Keratinocyte (primary cell): ENCODE measurements around the gene C7orf57. TPM values are rescaled to one million over a fixed set of nuclear protein-coding genes. Genes with fewer than 3 reads are reported as not detected.

Experiments
- DNase-seq: peaks from one replicate; pipeline ENCODE4 v3.0.0-alpha.2; 2011; ENCODE audit warnings: low read depth, missing footprints, low spot score
- FAIRE-seq: peaks from 2 replicates; lab custom pipeline; 2011; peaks lifted over from hg19 to GRCh38; lab: Jason Lieb, UNC
- H2AFZ ChIP-seq: 2 replicates; pipeline ENCODE4 v1.6.0; 2012; ENCODE audit warnings: low read length, control low read depth, inconsistent platforms; ENCODE audit not compliant: control insufficient read depth
- H3K27ac ChIP-seq: 2 replicates; pipeline ENCODE4 v1.5.1; 2011; ENCODE audit warnings: low read length; ENCODE audit not compliant: control insufficient read depth, insufficient read depth
- H3K27me3 ChIP-seq: 3 replicates; pipeline ENCODE4 v1.6.0; 2011; ENCODE audit warnings: low read length; ENCODE audit not compliant: control insufficient read depth, insufficient read depth; ENCODE audit errors: extremely low read depth
- H3K36me3 ChIP-seq, 2 experiments: 2 replicates in 1 of 2; 3 replicates in 1 of 2; pipeline ENCODE4 v1.5.1; 2011; ENCODE audit warnings: low read length in 2 of 2, mild to moderate bottlenecking in 1 of 2; ENCODE audit not compliant: control insufficient read depth in 2 of 2, insufficient read depth in 2 of 2; ENCODE audit errors: extremely low read depth in 1 of 2
- H3K4me1 ChIP-seq: 3 replicates; pipeline ENCODE4 v1.5.1; 2011; ENCODE audit warnings: low read length; ENCODE audit not compliant: control insufficient read depth, insufficient read depth; ENCODE audit errors: extremely low read depth
- H3K4me2 ChIP-seq: 3 replicates; pipeline ENCODE4 v1.6.0; 2011; ENCODE audit warnings: low read depth, low read length; ENCODE audit not compliant: control insufficient read depth, insufficient read depth; ENCODE audit errors: extremely low read depth
- H3K4me3 ChIP-seq, 3 experiments: fragments of 200-600 bp in 1 of 3; sonication (generic) in 1 of 3; 2 replicates in 2 of 3; 3 replicates in 1 of 3; pipeline ENCODE4 v1.5.1; 2011 to 2016; ENCODE audit warnings: low read length in 3 of 3, mild to moderate bottlenecking in 3 of 3, control low read depth in 2 of 3, inconsistent platforms in 1 of 3, low read depth in 1 of 3, mixed read lengths in 1 of 3, mixed run types in 1 of 3, moderate library complexity in 1 of 3; ENCODE audit not compliant: control insufficient read depth in 2 of 3, insufficient read depth in 2 of 3; ENCODE audit errors: extremely low read depth in 1 of 3
- H3K79me2 ChIP-seq: 2 replicates; pipeline ENCODE4 v1.6.0; 2012; ENCODE audit warnings: low read length; ENCODE audit not compliant: control insufficient read depth, insufficient read depth
- H3K9ac ChIP-seq: 3 replicates; pipeline ENCODE4 v1.6.0; 2011; ENCODE audit warnings: low read length; ENCODE audit not compliant: control insufficient read depth, insufficient read depth; ENCODE audit errors: extremely low read depth
- H3K9me1 ChIP-seq: 3 replicates; pipeline ENCODE4 v1.6.0; 2011; ENCODE audit warnings: low read length; ENCODE audit not compliant: control insufficient read depth, insufficient read depth; ENCODE audit errors: extremely low read depth
- H3K9me3 ChIP-seq: 2 replicates; pipeline ENCODE4 v1.5.1; 2012; ENCODE audit warnings: low read depth, low read length; ENCODE audit not compliant: control insufficient read depth
- H4K20me1 ChIP-seq: 3 replicates; pipeline ENCODE4 v1.6.0; 2011; ENCODE audit warnings: low read length; ENCODE audit not compliant: control insufficient read depth, insufficient read depth; ENCODE audit errors: extremely low read depth
- EZH2 ChIP-seq: IDR thresholded peaks from one replicate; pipeline ENCODE4 v1.6.1; 2012; ENCODE audit warnings: inconsistent platforms, mild to moderate bottlenecking, low read length, moderate library complexity
- dilution Hi-C: fragments of 300-500 bp; cut with MboI; formaldehyde crosslinking; loops from one replicate; pipeline ENCODE4 v1.7.0; 2020; ENCODE audit warnings: low sequenced_read_pairs; ENCODE audit not compliant: extremely low pct_ligation_motif_present
- polyA plus RNA-seq, 5 experiments: library from polyadenylated mRNA; depleted of rRNA in 3 of 5; stranded (reverse) in 3 of 5; stranded (forward) in 1 of 5; unstranded in 1 of 5; fragments of >200 nt; gene quantifications; 1 replicate in 1 of 5; 2 replicates in 3 of 5; 3 replicates in 1 of 5; pipeline versions ENCODE4 v1.2.1 to v1.2.3, GENCODE V29; 2011 to 2012; ENCODE audit warnings: missing spikeins in 2 of 5, low read depth in 1 of 5, low replicate concordance in 1 of 5
- TF ChIP-seq, protein P1 (sequence below), 3 experiments: IDR thresholded peaks in 1 of 3; conservative IDR thresholded peaks in 1 of 3; optimal IDR thresholded peaks in 1 of 3; 2 replicates in 2 of 3; 3 replicates in 1 of 3; pipeline versions ENCODE3 to v1.5.1; 2011; ENCODE audit warnings: low read length in 3 of 3, mild to moderate bottlenecking in 3 of 3, moderate library complexity in 2 of 3, control low read depth in 1 of 3, inconsistent platforms in 1 of 3; ENCODE audit not compliant: insufficient read depth in 2 of 3; ENCODE audit errors: extremely low read depth in 1 of 3

C7orf57 gene
- polyA plus RNA-seq, 1 donor (not counting 4 experiments of a cell fraction or from before 2014, with no cell fraction given), result 0.60 TPM

DNA sequence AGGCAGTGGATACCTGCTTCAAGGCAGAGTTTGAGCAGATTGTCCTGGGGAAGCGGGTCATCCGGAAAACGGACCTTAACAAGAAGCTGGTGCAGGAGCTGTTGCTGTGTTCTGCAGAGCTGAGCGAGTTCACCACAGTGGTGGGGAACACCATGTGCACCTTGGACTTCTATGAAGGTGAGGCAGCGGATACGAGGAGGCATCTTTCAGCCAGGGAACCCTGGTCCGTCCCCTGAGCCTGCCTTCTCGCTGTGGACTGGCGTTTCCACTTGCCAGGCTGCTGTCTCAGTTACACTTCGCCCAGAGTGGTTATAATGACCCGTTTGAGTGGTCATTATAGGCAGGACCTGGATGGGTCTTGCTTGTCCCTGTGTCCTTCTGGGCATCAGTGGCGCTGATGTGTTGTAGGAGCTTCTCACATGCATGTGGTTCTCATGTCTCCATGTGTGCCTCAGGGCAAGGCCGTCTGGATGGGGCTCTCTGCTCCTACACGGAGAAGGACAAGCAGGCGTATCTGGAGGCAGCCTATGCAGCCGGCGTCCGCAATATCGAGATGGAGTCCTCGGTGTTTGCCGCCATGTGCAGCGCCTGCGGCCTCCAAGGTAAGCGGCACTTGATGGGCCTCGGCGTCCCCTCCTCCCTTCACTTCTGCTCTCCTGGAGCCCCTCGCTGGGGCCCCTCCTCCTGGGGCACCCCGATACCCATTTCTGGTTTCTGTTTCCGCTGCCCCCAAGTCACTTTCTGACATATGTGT is 71.7 kb downstream of the C7orf57 start:
- DNase-seq (no peak), FAIRE-seq (no peak)
- dilution Hi-C loops, result no loop called here
- Histone ChIP-seq H3K27me3 (no peaks in the 10 kb centered on the region), H3K9me3 (no peaks in the 10 kb centered on the region), H3K4me3 (no peak overlapping the region), H3K36me3 (peaks cover 49 to 59% of the 10 kb centered on the region in 2 experiments), H3K9me1 (no peaks in the 10 kb centered on the region), H3K79me2 (peaks cover 3% of the 10 kb centered on the region), H4K20me1 (peaks cover 27% of the 10 kb centered on the region), H3K9ac (no peak overlapping the region), H2AFZ (no peak overlapping the region), H3K4me2 (no peak overlapping the region), H3K4me1 (peaks cover 2% of the 10 kb centered on the region), H3K27ac (no peak overlapping the region)
- no peak for TF ChIP-seq EZH2
- TF ChIP-seq, protein P1, sequence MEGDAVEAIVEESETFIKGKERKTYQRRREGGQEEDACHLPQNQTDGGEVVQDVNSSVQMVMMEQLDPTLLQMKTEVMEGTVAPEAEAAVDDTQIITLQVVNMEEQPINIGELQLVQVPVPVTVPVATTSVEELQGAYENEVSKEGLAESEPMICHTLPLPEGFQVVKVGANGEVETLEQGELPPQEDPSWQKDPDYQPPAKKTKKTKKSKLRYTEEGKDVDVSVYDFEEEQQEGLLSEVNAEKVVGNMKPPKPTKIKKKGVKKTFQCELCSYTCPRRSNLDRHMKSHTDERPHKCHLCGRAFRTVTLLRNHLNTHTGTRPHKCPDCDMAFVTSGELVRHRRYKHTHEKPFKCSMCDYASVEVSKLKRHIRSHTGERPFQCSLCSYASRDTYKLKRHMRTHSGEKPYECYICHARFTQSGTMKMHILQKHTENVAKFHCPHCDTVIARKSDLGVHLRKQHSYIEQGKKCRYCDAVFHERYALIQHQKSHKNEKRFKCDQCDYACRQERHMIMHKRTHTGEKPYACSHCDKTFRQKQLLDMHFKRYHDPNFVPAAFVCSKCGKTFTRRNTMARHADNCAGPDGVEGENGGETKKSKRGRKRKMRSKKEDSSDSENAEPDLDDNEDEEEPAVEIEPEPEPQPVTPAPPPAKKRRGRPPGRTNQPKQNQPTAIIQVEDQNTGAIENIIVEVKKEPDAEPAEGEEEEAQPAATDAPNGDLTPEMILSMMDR (optimal IDR thresholded peaks at IDR 0.05 in 1 of 3, IDR thresholded peaks at IDR 0.05 in 1 of 3, conservative IDR thresholded peaks at IDR 0.05 in 1 of 3; ENCODE audit: extremely low read depth in 1 of 3, insufficient read depth in 2 of 3, low read length in 3 of 3), result no peak

DNA sequence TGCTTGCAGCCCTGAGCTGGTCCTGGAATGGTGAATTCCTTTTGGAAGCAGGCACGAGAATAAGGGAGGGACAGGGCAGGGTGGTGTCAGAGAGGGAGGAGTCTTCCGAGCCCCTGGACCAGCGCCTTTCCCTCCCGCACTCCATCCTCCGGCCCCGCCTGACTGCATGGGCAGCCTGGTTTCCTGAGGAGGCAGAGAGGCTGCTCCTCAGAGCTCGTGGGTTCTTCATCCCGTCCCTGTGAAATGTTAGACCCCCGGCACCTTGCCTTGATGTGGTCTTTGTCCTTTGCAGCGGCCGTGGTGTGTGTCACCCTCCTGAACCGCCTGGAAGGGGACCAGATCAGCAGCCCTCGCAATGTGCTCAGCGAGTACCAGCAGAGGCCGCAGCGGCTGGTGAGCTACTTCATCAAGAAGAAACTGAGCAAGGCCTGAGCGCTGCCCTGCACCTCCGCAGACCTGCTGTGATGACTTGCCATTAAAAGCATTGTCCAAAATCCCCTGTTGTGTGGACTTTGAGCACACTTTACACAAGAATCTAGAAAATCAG is 72.7 kb downstream of the C7orf57 start:
- Histone ChIP-seq H3K9ac (no peak overlapping the region), H3K36me3 (peaks cover 40 to 53% of the 10 kb centered on the region in 2 experiments)
- TF ChIP-seq, protein P1 (optimal IDR thresholded peaks at IDR 0.05 in 1 of 3, IDR thresholded peaks at IDR 0.05 in 1 of 3, conservative IDR thresholded peaks at IDR 0.05 in 1 of 3; ENCODE audit: extremely low read depth in 1 of 3, insufficient read depth in 2 of 3, low read length in 3 of 3), result no peak
- TF ChIP-seq EZH2, result no peak

More for the DNA sequence above, 72.7 kb downstream of the C7orf57 start:
- H3K9me1 ChIP-seq, result no peaks in the 10 kb centered on the region
- H3K4me3 ChIP-seq, result no peak overlapping the region
- no peak overlapping the region for H2AFZ ChIP-seq
- H3K4me1 ChIP-seq, result peaks cover 4% of the 10 kb centered on the region
- no peaks in the 10 kb centered on the region for H3K79me2 ChIP-seq
- no peak overlapping the region for H3K4me2 ChIP-seq
- H4K20me1 ChIP-seq, result peaks cover 19% of the 10 kb centered on the region
- no peaks in the 10 kb centered on the region for H3K27me3 ChIP-seq
- H3K9me3 ChIP-seq, result no peaks in the 10 kb centered on the region
- DNase-seq (no peak), FAIRE-seq (no peak)
- no peak overlapping the region for H3K27ac ChIP-seq
- dilution Hi-C loops, result no loop called here
